Heart left ventricle (tissue), 13 donors: ENCODE measurements around the gene CUX1.

Experiments
- POLR2A ChIP-seq, 2 donors: fragments of 450-650 bp; IDR thresholded peaks; one replicate each; pipeline ENCODE4 v1.6.1; 2017; ENCODE audit warnings: antibody characterized with exemption in 2 of 2, mild to moderate bottlenecking in 2 of 2, moderate library complexity in 2 of 2
- TF ChIP-seq, protein P1 (sequence below), 12 donors: fragments of 200-600 bp; sonication (generic) in 4 of 12; IDR thresholded peaks; one replicate each; pipeline versions ENCODE4 v1.5.0 to v1.8.0; 2018 to 2022; ENCODE audit warnings: antibody characterized with exemption in 12 of 12, mild to moderate bottlenecking in 5 of 12
- donor health status: ischemic (EF 13 %, LVEDD 7.1; RV severe dilation, severe dysfunction).
- donor health status: DM: no; HTN: yes; CAD: no.
- donor health status: DM: no; HTN: no; CAD: no.
- donor health status: ischemic (EF 25% LVEDD 6.9; RV normal size, moderate dysfunction).
- donor health status: ischemic (EF 25% LVEDD 5.7; RV mildly dilated, moderate dysfunction).
- donor health status: ischemic (EF 35%, LVEDD 5.7; RV mildly dilated, moderate dysfunction).
- donor health status: nonischemic (EF 11% LVEDD 7.7; RV severe dilation, severe dysfunction).
- donor health status: DM: yes; HTN: yes; CAD: no.
- donor health status: PGD.
- donor health status: ischemic (EF 29% LVEDD 5.4; RV normal size, mild dysfunction).
- donor health status: nonischemic (EF 23%, LVEDD 6.1; RV moderate dilation, normal function).

DNA sequence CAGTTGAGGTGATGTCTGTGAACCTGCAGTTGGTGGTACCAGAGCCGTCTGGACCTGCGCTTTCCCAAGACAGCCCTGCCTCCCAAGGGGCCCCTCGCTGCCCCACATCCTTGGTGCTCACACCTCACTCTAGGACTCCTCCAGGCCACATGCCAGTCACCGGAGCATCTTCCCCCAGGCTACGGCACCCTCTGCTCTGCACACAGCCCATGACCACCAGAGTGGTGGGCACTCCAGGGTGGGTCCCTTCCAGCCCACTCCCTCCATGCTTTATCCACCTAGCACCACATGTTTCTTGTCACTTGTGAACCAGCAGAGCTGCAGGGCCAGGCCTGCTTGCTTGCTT, 285.6 kb downstream of the CUX1 start:
- TF ChIP-seq, protein P1, sequence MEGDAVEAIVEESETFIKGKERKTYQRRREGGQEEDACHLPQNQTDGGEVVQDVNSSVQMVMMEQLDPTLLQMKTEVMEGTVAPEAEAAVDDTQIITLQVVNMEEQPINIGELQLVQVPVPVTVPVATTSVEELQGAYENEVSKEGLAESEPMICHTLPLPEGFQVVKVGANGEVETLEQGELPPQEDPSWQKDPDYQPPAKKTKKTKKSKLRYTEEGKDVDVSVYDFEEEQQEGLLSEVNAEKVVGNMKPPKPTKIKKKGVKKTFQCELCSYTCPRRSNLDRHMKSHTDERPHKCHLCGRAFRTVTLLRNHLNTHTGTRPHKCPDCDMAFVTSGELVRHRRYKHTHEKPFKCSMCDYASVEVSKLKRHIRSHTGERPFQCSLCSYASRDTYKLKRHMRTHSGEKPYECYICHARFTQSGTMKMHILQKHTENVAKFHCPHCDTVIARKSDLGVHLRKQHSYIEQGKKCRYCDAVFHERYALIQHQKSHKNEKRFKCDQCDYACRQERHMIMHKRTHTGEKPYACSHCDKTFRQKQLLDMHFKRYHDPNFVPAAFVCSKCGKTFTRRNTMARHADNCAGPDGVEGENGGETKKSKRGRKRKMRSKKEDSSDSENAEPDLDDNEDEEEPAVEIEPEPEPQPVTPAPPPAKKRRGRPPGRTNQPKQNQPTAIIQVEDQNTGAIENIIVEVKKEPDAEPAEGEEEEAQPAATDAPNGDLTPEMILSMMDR (IDR thresholded peaks at IDR 0.05) = no peak
- TF ChIP-seq POLR2A (IDR thresholded peaks at IDR 0.05) = no peak
